K562 (cell line): ENCODE measurements around the gene PPP1R14B. TPM values are rescaled to one million over a fixed set of nuclear protein-coding genes. Genes with fewer than 3 reads are reported as not detected.

ENCODE experiments used
- ATAC-seq: fragments of 200-7000 bp; cut with Tn5 transposase; 3 replicates; pipeline ENCODE4 v1.9.1; 2020; ENCODE audit warnings: moderate library complexity
- BruUV-seq: library from RNA; stranded (reverse); fragments of 400-500 nt; replicated peaks from 2 replicates; lab custom pipeline; 2021; lab: Mats Ljungman, UMichigan
- CTCF ChIA-PET: fragments of 300-600 bp; formaldehyde crosslinking; extraction: SDS; loops from one replicate; lab custom pipeline; 2021; ENCODE audit warnings: low intra/inter-chr PET ratio; lab: Yijun Ruan, JAX
- POLR2A ChIA-PET: fragments of 300-600, 350-650 bp; sonication (Branson Sonifier 250); formaldehyde crosslinking; extraction: SDS; loops from one replicate; lab custom pipeline; 2021; ENCODE audit warnings: antibody characterized with exemption, inconsistent platforms; lab: Yijun Ruan, JAX
- DNase-seq, 4 experiments: peaks; one replicate each; pipeline versions ENCODE4 v3.0.0 to v3.0.0-alpha.2; 2011 to 2018; ENCODE audit warnings: low spot score in 3 of 4, mixed read lengths in 3 of 4; ENCODE audit errors: extremely low read depth in 1 of 4
- FAIRE-seq: peaks from 2 replicates; lab custom pipeline; 2011; peaks lifted over from hg19 to GRCh38; lab: Jason Lieb, UNC
- H2AFZ ChIP-seq: 2 replicates; pipeline ENCODE4 v1.6.0; 2011; ENCODE audit warnings: low read depth, low read length, control low read depth, inconsistent platforms
- H3K27ac ChIP-seq: fragments of 200-600 bp; 3 replicates; pipeline ENCODE4 v1.8.0; 2011; ENCODE audit warnings: low read depth, mild to moderate bottlenecking, control low read depth, inconsistent platforms, low read length, moderate library complexity, mixed read lengths; ENCODE audit errors: extremely low read depth
- H3K27me3 ChIP-seq, 2 experiments: fragments of 300-600 bp in 1 of 2; 2 replicates in 1 of 2; 3 replicates in 1 of 2; pipeline versions ENCODE4 v1.6.0 to v1.8.0; 2011; ENCODE audit warnings: inconsistent platforms in 2 of 2, low read length in 2 of 2, mild to moderate bottlenecking in 1 of 2, mixed read lengths in 1 of 2, moderate library complexity in 1 of 2; ENCODE audit not compliant: control insufficient read depth in 2 of 2, insufficient read depth in 2 of 2
- H3K36me3 ChIP-seq: fragments of 300-600 bp; 3 replicates; pipeline ENCODE4 v1.8.0; 2011; ENCODE audit warnings: mild to moderate bottlenecking, low read length, inconsistent platforms; ENCODE audit not compliant: control insufficient read depth, insufficient read depth
- H3K4me1 ChIP-seq, 2 experiments: fragments of 200-600 bp in 1 of 2; replicated peaks in 1 of 2; 2 replicates in 1 of 2; 3 replicates in 1 of 2; pipeline versions ENCODE4 v1.5.1 to v1.8.0; 2011; ENCODE audit warnings: inconsistent platforms in 2 of 2, low read length in 2 of 2, mild to moderate bottlenecking in 1 of 2, mixed read lengths in 1 of 2, moderate library complexity in 1 of 2; ENCODE audit not compliant: control insufficient read depth in 2 of 2, insufficient read depth in 2 of 2
- H3K4me2 ChIP-seq: 2 replicates; pipeline ENCODE4 v1.6.1; 2011; ENCODE audit warnings: low read length, control low read depth, inconsistent platforms, mixed read lengths; ENCODE audit not compliant: insufficient read depth
- H3K4me3 ChIP-seq: fragments of 200-600 bp; sonication (generic), shearing (Covaris generic); 2 replicates; pipeline ENCODE4 v1.5.1; 2016; ENCODE audit warnings: control low read depth, inconsistent platforms
- H3K79me2 ChIP-seq: fragments of 200-600 bp; 3 replicates; pipeline ENCODE4 v1.8.0; 2011; ENCODE audit warnings: low read length, inconsistent platforms; ENCODE audit not compliant: control insufficient read depth, insufficient read depth
- H3K9ac ChIP-seq, 2 experiments: 2 replicates each; pipeline versions ENCODE4 v1.6.0 to v1.6.1; 2011; ENCODE audit warnings: low read depth in 2 of 2, low read length in 2 of 2, control low read depth in 1 of 2, inconsistent platforms in 1 of 2, mild to moderate bottlenecking in 1 of 2, mixed read lengths in 1 of 2; ENCODE audit not compliant: insufficient read depth in 1 of 2
- H3K9me1 ChIP-seq: one replicate; pipeline ENCODE4 v1.6.0; 2011; ENCODE audit warnings: inconsistent platforms, mild to moderate bottlenecking, low read length, moderate library complexity; ENCODE audit not compliant: control insufficient read depth, insufficient read depth
- H3K9me3 ChIP-seq: replicated peaks from 2 replicates; pipeline ENCODE4 v1.5.1; 2011; ENCODE audit warnings: low read depth, low read length, inconsistent platforms; ENCODE audit not compliant: control insufficient read depth, insufficient read depth
- H4K20me1 ChIP-seq: replicated peaks from 2 replicates; pipeline ENCODE4 v1.6.1; 2011; ENCODE audit warnings: low read length, inconsistent platforms, mixed read lengths; ENCODE audit not compliant: control insufficient read depth, insufficient read depth
- BCL6 ChIP-seq: fragments of 250-450 bp; sonication (Bioruptor Pico); IDR thresholded peaks from 2 replicates; pipeline ENCODE4 v1.4.0; 2020
- CUX1 ChIP-seq: fragments of 200-800 bp; sonication (Bioruptor generic); IDR thresholded peaks from 2 replicates; pipeline ENCODE4 v1.6.1; 2016; ENCODE audit warnings: missing genetic modification characterization, missing compliant biosample characterization
- EP300 ChIP-seq: IDR thresholded peaks from 2 replicates; pipeline ENCODE4 v1.6.1; 2012; ENCODE audit warnings: low read length, improper control_type of control experiment
- GATAD2A ChIP-seq: fragments of 450-650 bp; IDR thresholded peaks from 2 replicates; pipeline ENCODE4 v1.6.1; 2017
- ILF3 ChIP-seq: fragments of 450-650 bp; IDR thresholded peaks from 2 replicates; pipeline ENCODE4 v1.6.1; 2018; ENCODE audit warnings: antibody characterized with exemption, mild to moderate bottlenecking, moderate library complexity, borderline replicate concordance
- L3MBTL2 ChIP-seq: fragments of 450-650 bp; IDR thresholded peaks from 2 replicates; pipeline ENCODE4 v1.6.1; 2016; ENCODE audit warnings: mild to moderate bottlenecking, moderate library complexity
- LARP7 ChIP-seq: fragments of 450-650 bp; IDR thresholded peaks from 2 replicates; pipeline ENCODE4 v1.6.1; 2016
- MYBL2 ChIP-seq, 2 experiments: fragments of 450-650 bp in 1 of 2; sonication (generic) in 1 of 2; formaldehyde crosslinking in 1 of 2; IDR thresholded peaks; 2 replicates each; pipeline versions ENCODE4 v1.6.1 to v1.8.1; 2017 to 2022; ENCODE audit warnings: borderline replicate concordance in 1 of 2, inconsistent platforms in 1 of 2, low read depth in 1 of 2, mild to moderate bottlenecking in 1 of 2, missing genetic modification reagents in 1 of 2, moderate library complexity in 1 of 2
- PKNOX1 ChIP-seq: fragments of 450-650 bp; IDR thresholded peaks from 2 replicates; pipeline ENCODE4 v1.6.1; 2016
- POLR3G ChIP-seq: IDR thresholded peaks from 2 replicates; pipeline ENCODE4 v1.6.1; 2011; ENCODE audit not compliant: insufficient read length, insufficient replicate concordance; ENCODE audit errors: extremely low read depth
- RUNX1 ChIP-seq: sonication (generic); IDR thresholded peaks from 2 replicates; pipeline ENCODE4 v1.6.1; 2016; ENCODE audit warnings: antibody characterized with exemption, low read depth
- ZBTB11 ChIP-seq, 3 experiments: fragments of 200-800 bp in 1 of 3; fragments of 250-450 bp in 1 of 3; fragments of 450-650 bp in 1 of 3; sonication (Bioruptor Pico) in 1 of 3; sonication (Bioruptor generic) in 1 of 3; formaldehyde crosslinking in 1 of 3; IDR thresholded peaks; 2 replicates each; pipeline versions ENCODE4 v1.6.1 to v1.8.0; 2016 to 2022; ENCODE audit warnings: mild to moderate bottlenecking in 2 of 3, missing genetic modification characterization in 2 of 3, missing compliant biosample characterization in 1 of 3, moderate library complexity in 1 of 3
- ZNF354B ChIP-seq: fragments of 250-450 bp; sonication (Bioruptor Pico); IDR thresholded peaks from 2 replicates; pipeline ENCODE4 v1.4.0; 2020
- ZNF780A ChIP-seq: fragments of 250-450 bp; sonication (Bioruptor Pico); IDR thresholded peaks from 2 replicates; pipeline ENCODE4 v1.5.0; 2021; ENCODE audit warnings: mild to moderate bottlenecking
- WGBS: fragments of 100-300 bp; shearing (Covaris generic); methylation state at CpG from one replicate; pipeline ENCODE4 v1.1.6; 2016; ENCODE audit warnings: low coverage, mixed read lengths; ENCODE audit not compliant: insufficient coverage; ENCODE audit errors: missing lambda C conversion rate; 5-methylcytosine and 5-hydroxymethylcytosine counted together
- in situ Hi-C: fragments of 300-500 bp; cut with MboI; formaldehyde crosslinking; loops from 4 replicates; pipeline ENCODE4 v1.15.0; 2018; ENCODE audit warnings: inconsistent platforms, mixed read lengths
- intact Hi-C: fragments of 100-400 bp; cut with micrococcal nuclease; formaldehyde crosslinking; loops from 2 replicates; pipeline ENCODE4 v1.14.2; 2022
- polyA plus RNA-seq, 8 experiments: library from polyadenylated mRNA; depleted of rRNA in 4 of 8; stranded (reverse) in 5 of 8; unstranded in 3 of 8; fragments of >200 nt; fragmentation: Nextera tagmentation in 2 of 8; fragmentation: Illumina TruSeq in 1 of 8; extraction: Ambion mirVana in 2 of 8; extraction: Trizol in 1 of 8; gene quantifications; 2 replicates each; pipeline versions ENCODE4 v1.2.1 to v1.2.3, GENCODE V29; 2011 to 2014; ENCODE audit warnings: inconsistent platforms in 1 of 8, missing spikeins in 1 of 8
- total RNA-seq, 7 experiments: library from RNA; depleted of rRNA in 6 of 7; stranded (reverse); fragments of >200 nt in 6 of 7; fragmentation: Illumina TruSeq in 2 of 7; extraction: Trizol in 2 of 7; gene quantifications; 2 replicates each; pipeline versions ENCODE4 v1.2.1 to v1.2.3, GENCODE V29; 2011 to 2021; ENCODE audit warnings: low replicate concordance in 1 of 7

PPP1R14B gene
- total and polyA plus RNA-seq, 9 of the 15 experiments (the other 6 are each of a cell fraction or from before 2014, with no cell fraction given) = 7.7 to 566 (median 212) TPM

GRCh38 chr11:64253481-64253880 is 6.7 kb upstream of the PPP1R14B start:
- FAIRE-seq (no peak), DNase-seq (no peak), ATAC-seq (no peak)
- Histone ChIP-seq H2AFZ (no peak overlapping the region), H3K4me3 (no peak overlapping the region), H3K9ac (0 out of 4 replicates have a peak overlapping the region, but pooled peaks of 1 of the 2 experiments have one; percentile 53), H3K36me3 (peaks cover 47% of the 10 kb centered on the region; the same call in 2 of the 3 replicates), H3K27ac (no peak overlapping the region), H3K9me1 (no peaks in the 10 kb centered on the region), H3K79me2 (peaks cover 27% of the 10 kb centered on the region), H3K27me3 (no peaks in the 10 kb centered on the region), H3K9me3 (no peaks in the 10 kb centered on the region), H4K20me1 (peaks cover 7% of the 10 kb centered on the region), H3K4me2 (no peak overlapping the region), H3K4me1 (peaks cover 21 to 78% of the 10 kb centered on the region in 2 experiments)
- no TSS peak for BruUV-seq
- POLR2A ChIA-PET = interaction anchor here (0.5 to 0.7 kb wide), 3 partner anchors 8 to 294 kb away, joined by 3 to 5 read pairs (median 4); no protein-coding TSS in a partner anchor
- CTCF ChIA-PET = no interaction called here
- in situ Hi-C loops = no loop called here
- 88% methylated on average over 5 of the region's 5 CpGs for WGBS
- intact Hi-C loops = no loop called here
- TF ChIP-seq ZBTB11 (CRISPR knock-in tag; IDR thresholded peaks at IDR 0.05) (no peak), GATAD2A (no peak), RUNX1 (no peak), ILF3 (no peak), MYBL2 (IDR thresholded peaks at IDR 0.05; ENCODE audit: low read depth) (no peak), MYBL2 (CRISPR knock-in tag; IDR thresholded peaks at IDR 0.05; ENCODE audit: borderline replicate concordance) (no peak), POLR3G (no peak), ZNF780A (no peak), EP300 (no peak), ZNF354B (no peak), BCL6 (no peak), CUX1 (no peak), L3MBTL2 (no peak), LARP7 (no peak), PKNOX1 (no peak)
